ENCODE data around the gene RAD51AP1.
A peak's percentile ranks its signal among the peaks of the same experiment; 100 is the strongest.

Gene RAD51AP1

GRCh38 chr12:4552191-4552590 is 13.5 kb downstream of the RAD51AP1 start:
- no peak for DNase-seq (ENCODE audit: low read depth)
- TF ChIP-seq CTCF (conservative IDR thresholded peaks at IDR 0.05; ENCODE audit: low read length) = no peak
- H3K4me3 ChIP-seq (ENCODE audit: low read length) = no peak overlapping the region

- DNase-seq (ENCODE audit: low read depth) = no peak
- TF ChIP-seq CTCF (conservative IDR thresholded peaks at IDR 0.05; ENCODE audit: low read length) = no peak
- no peak overlapping the region for H3K4me3 ChIP-seq (ENCODE audit: low read length)
Measured at GRCh38 chr12:4553943-4554342, 15.3 kb downstream of the RAD51AP1 start.

- peak; percentile 16 for DNase-seq (ENCODE audit: low read depth)
- TF ChIP-seq CTCF (conservative IDR thresholded peaks at IDR 0.05; ENCODE audit: low read length) = no peak
- H3K4me3 ChIP-seq (ENCODE audit: low read length) = no peak overlapping the region
Measured at GRCh38 chr12:4555804-4556203, 17.1 kb downstream of the RAD51AP1 start.

GRCh38 chr12:4556735-4557530 is 18.2 kb downstream of the RAD51AP1 start:
- H3K4me3 ChIP-seq (ENCODE audit: low read length) = no peak overlapping the region
- no peak for DNase-seq (ENCODE audit: low read depth)
- no peak for TF ChIP-seq CTCF (conservative IDR thresholded peaks at IDR 0.05; ENCODE audit: low read length)

GRCh38 chr12:4557586-4557985 is 18.9 kb downstream of the RAD51AP1 start:
- H3K4me3 ChIP-seq (ENCODE audit: low read length) = no peak overlapping the region
- TF ChIP-seq CTCF (conservative IDR thresholded peaks at IDR 0.05; ENCODE audit: low read length) = no peak

GRCh38 chr12:4558171-4558570 is 19.5 kb downstream of the RAD51AP1 start:
- TF ChIP-seq CTCF (conservative IDR thresholded peaks at IDR 0.05; ENCODE audit: low read length) = no peak
- DNase-seq (ENCODE audit: low read depth) = no peak
- H3K4me3 ChIP-seq (ENCODE audit: low read length) = no peak overlapping the region

More at GRCh38 chr12:4557586-4557985, 18.9 kb downstream of the RAD51AP1 start:
- DNase-seq (ENCODE audit: low read depth) = no peak

GRCh38 chr12:4562034-4562657 is 23.5 kb downstream of the RAD51AP1 start, which contains the start of gene DYRK4:
Gene DYRK4, plus strand, starts transcription at chr12:4562208. Its CDS starts 38 bp downstream, at chr12:4562246.
- peak within 1 kb of the TSS; percentile 59 for H3K4me3 ChIP-seq (ENCODE audit: low read length)
- TF ChIP-seq CTCF (conservative IDR thresholded peaks at IDR 0.05; ENCODE audit: low read length) = no peak
- DNase-seq (ENCODE audit: low read depth) = peak; percentile 64
